HG03045 (cell line): ENCODE measurements around the gene KIF1A.

Experiments
- ATAC-seq: cut with Tn5 transposase; IDR thresholded peaks from one replicate; pipeline ENCODE4 v1.9.1; 2021; ENCODE audit warnings: mild to moderate bottlenecking, moderate library complexity; ENCODE audit not compliant: unreplicated experiment

The KIF1A gene

GRCh38 chr2:240821429-240821778 lies 1.4 kb upstream of the KIF1A start:
- no peak for ATAC-seq

DNA sequence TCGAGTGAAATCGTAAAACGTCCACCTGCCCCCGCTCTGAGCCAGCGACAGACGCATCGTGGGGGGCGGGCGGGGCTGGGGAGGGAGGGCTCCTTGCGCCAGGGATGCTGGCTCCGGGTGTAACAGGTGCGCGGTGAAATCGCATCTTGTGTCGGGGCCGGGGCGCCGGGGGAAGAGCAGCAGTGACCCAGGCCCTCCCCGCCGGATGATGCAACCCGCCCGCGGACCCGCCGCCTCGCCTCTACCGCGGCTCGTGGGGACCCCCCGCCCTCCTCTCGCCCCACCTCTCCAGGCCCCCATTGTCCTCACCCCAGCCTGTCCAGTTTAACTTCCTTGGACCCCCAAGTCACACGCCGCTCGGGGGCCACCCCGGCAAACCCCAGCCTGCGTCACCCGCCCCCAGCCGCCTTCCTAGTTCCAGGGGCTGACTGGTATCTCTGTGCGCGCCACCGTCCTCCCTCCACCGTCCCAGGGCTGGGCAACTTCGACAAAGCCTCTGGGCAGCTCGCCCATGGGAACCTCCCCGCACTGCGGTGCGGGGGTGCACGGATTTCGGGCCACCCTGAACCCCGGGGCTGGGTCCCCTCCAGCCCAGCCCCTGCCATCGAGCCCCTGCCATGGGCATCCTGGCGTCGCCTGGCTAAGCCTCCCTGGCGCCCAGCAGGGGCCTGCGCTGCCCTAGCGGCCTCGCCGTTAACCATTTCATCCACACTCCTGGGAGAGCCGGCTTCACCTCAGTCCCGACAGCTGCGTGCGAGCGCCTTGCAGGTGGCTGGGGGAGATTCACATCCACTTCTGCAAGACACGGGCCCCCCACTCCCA lies 799 bp upstream of the KIF1A start:
- no peak for ATAC-seq

- ATAC-seq, result no peak
Observed at GRCh38 chr2:240819126-240819857, 727 bp downstream of the KIF1A start.

GRCh38 chr2:240818293-240819125 lies 1.5 kb downstream of the KIF1A start:
- ATAC-seq, result no peak

DNA sequence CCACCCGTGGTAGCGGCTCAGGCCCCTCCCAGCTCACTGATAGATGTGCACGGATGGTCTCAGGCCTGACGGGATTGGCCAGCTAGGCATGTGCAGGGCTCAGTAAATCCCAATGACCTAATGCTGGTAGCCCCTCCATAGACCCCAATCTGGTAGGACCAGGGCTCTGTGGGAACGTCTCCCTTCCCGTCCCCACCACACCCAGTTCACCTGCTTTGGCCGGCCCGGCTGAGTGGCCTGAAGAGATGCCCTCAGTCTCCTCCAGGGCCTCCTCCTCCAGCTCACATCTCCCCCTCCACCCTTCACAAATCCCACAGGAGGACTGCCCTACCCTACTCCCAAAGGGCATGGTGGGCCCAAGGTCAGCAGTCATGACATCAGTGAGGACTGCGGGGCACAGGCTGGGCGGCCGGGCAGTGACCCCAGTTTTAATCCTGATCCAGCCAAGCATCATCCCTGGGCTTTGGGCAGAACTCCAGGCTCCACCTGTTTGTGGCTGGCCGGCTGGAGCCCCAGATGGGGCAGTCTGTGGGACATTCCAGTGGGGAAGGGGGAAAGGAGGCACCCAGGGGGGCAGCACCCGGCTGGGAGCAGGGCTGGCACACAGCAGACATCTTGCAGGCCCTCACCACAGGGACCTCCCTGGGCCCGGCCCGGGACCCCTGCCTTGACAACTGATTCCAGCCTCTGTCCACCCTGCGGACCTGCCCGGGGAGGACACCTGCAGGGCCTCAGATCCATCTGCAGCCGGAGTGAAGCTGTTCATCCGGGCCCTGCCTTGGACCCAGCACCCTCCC lies 2.3 kb downstream of the KIF1A start:
- ATAC-seq, result no peak

DNA sequence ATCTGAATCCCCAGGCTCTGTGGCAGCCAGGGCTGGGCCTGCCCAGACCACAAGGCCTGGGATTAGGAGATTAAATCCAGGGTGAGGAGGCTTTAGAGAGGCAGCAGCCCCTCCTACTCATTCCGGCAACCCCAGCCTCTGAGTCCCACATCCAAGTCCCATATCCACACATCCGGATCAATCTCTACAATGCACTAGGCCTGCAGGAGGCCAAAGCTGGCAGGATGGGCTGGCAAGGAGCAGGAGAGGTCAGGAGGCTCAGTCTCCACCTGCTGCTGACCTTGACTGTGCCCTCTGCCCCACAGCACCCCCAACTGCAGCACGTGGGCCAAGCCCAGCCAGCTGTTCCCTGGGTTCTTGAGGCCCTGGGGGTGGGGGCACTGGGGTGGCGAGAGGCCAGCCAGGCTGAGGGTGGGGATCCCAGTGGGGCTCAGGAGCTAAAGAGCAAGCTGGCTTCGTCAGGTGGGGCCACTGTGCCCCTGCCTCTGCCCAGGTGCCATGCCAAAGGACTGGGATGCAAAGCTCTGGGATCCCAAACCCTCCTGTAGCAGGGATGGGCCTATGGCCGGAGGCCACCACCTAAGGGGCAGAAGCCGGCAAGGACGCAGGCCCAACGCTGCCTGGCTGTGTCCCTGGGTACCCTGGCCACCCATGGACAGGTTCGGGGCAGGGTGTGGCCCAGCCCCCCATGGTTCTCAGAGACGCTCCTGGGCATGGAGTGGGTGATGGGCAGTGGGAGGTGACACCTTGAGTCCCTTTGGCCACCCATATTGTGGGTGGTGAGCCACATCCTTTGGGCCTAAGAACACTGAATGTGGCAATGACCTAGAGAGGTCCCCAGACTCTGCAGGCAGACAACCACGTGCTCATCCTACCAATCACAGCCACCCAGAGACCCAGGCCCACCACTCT lies 3.2 kb downstream of the KIF1A start:
- ATAC-seq, result no peak

DNA sequence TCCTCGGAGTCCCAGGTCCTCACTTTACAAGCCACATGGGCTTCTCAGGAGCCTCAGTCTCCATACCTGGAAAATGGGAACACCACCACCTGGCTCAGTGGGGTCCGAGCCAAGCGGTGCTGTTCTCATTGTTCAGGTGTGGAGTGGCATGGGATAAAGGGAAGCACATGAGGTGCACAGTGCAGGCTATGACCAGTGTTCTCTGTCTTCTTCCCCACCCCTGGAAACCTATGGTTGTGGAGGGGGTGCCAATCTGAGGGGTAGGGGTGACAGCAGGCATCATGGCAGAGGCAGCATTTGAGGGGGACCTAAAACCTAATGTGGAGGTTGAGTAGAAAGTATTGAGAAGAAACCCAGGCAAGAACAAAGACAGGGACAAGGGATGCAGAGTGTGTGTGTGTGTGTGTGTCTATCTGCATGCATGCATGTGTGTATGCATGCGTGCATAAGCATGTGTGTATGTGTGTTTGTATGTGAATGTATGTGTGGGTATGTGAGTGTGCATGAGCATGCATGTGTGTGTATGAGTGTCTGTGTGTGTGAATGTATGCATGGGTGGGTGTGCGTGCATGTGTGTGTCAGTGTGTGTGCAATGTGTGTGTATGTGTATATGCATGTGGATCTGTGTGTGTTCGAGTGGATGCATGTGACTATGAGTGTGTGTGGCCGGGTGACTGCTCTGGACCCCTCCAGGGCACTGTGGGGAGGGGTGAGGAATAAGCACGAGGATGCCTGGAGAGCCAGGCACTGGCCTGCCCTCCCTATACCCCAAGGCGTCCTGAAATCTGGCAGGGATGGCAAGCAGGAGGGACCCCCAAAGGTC lies 4.0 kb downstream of the KIF1A start:
- no peak for ATAC-seq

- ATAC-seq, result no peak
Observed at GRCh38 chr2:240814946-240815760, 4.9 kb downstream of the KIF1A start.

- ATAC-seq, result no peak
Observed at GRCh38 chr2:240814280-240814679, 5.7 kb downstream of the KIF1A start.

DNA sequence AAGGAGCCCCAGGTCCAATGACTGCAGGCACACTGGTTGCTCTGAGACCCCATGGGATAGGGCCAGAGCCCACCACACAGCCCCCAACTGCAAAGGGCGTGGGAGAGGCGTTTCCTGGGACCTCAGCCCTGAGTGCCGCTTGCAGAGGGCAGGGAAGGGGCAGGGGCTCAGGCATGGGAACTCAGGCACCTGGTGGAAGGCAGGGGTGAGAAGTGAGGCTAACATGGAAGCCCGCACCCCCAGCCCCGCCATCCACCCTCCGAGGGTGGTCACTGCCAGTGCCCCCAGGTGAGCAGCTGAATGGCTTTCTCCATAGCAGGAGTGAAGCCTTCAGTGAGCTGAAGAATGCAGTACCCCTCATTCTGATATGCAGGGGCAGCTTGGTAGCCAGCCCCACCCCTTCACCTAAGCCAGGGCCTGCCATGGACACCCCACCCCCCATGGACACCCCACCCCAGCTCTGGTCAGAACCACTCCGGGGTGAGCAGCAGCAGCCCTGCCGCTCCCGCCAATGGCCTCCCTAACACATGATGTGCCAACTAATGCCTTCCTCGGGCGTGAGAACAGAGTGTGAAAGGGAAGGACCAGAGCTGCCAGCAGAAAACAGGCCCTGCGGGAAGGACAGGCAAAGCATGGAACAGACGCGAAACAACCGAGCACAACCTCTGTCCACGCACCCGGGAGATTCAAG lies 6.6 kb downstream of the KIF1A start:
- ATAC-seq, result no peak

- no peak for ATAC-seq
Observed at GRCh38 chr2:240812721-240813120, 7.3 kb downstream of the KIF1A start.

- ATAC-seq, result no peak
Observed at GRCh38 chr2:240812301-240812680, 7.7 kb downstream of the KIF1A start.

DNA sequence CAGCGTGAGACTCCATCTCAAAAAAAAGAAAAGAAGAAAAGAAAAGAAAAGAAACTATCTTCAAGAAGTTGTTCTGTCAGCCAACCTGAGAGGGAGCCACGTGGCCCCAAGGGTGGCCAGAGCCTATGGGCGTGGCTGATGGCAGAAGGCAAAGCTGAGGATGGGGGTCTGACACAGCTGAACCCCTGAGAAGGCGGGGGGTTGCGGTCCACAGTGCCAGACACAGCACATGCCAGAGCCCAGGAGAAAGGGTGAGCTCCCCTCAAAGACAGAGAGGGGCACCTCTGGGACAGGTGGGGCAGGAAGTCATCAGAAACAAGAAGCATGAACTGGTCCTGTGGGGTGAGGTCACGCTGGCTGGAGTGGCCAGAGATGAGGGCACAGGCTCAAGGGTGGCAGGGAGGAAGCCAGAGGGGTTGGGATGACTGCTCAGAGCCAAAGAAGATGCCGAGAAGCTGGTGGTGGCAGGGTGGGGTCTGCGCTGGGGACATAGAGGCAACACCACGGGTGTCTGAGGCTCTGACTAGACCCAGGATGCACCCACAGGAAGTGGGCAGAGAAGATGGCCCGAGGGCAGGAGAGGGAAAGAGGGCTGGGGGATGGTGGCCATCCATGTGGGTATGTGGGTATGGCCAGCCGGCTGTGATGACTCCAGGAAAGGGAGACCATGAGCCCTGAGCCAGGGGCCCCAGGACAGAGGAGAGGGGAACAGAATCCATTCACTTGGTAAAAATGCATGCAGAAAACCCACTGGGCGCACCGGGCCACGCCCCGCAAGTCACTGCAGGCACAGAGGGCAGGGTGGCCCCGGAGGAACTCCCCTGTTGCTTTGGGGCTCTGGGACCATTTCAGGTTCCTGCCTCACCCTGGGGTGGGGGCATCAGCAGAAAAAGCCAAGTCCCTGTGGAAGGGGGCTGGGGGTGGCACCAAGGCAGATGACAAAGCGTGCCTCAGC lies 8.4 kb downstream of the KIF1A start:
- ATAC-seq, result no peak

GRCh38 chr2:240810621-240811020 lies 9.4 kb downstream of the KIF1A start:
- no peak for ATAC-seq

DNA sequence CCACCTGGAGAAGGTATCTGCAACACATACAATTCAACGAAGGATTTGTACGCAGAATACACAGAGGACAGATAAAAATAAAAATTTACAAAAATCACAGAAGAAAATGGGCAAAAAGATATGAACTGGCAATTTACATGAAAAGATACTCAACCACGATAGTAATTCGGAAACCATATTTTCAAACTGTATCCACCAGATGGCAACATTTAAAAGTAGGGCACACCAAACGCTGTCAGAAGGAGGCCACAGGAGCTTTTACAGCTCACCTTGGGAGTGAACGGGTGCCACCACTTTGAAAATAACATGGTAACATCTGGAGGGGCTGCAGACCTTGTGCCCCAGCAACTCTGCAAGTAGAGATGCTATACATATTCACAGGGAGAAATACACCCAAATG lies 9.8 kb downstream of the KIF1A start:
- no peak for ATAC-seq

GRCh38 chr2:240809276-240809675 lies 10.7 kb downstream of the KIF1A start:
- no peak for ATAC-seq
